OCI-LY1 (cell line): ENCODE measurements around the gene PRSS53.

ENCODE experiments used
- EZH2 ChIP-seq: fragments of 200-600 bp; sonication (generic), shearing (Covaris generic); IDR thresholded peaks from 2 replicates; pipeline ENCODE4 v1.8.0; 2017; ENCODE audit warnings: borderline replicate concordance, mixed run types, mild to moderate bottlenecking, antibody characterized with exemption, low read length, moderate library complexity, mixed read lengths
- TF ChIP-seq, protein P1 (sequence below): fragments of 200-600 bp; sonication (generic), shearing (Covaris generic); IDR thresholded peaks from 2 replicates; pipeline ENCODE4 v1.5.1; 2017; ENCODE audit warnings: mild to moderate bottlenecking, antibody characterized with exemption, low read length, moderate library complexity, mixed read lengths

DNA sequence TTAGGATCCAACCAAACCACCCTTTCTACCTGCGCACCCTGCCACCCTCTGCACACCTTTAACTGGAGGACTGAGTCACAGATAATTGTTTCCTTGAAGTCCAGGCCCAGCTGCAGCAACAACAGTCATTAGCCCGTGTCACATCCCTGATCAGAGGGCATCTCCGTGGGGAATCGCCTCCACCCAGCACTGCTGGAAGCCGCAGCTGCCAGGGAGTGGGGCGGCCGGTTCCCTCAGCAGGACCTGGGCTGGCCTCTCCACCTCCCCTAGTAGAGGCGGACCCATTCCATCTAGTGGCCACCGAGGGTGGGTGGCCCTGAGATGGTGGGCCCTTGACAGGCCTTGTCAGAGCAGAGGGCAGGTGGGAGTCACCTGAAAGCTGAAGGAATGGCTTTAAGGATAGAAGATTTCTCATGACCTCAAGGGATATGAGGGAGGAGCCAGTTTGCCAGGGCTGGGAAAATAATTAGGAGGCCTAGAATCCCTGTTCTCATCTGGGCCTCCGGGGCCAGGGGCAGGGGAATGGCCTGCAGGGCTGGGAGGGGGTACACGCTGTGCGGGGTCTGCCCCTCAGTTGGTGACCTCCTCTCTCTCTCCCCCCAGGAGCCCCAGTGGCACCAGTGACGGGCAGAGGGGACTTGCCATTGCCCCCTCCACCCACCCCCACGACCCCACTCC, 6.2 kb downstream of the PRSS53 start:
- TF ChIP-seq, protein P1, sequence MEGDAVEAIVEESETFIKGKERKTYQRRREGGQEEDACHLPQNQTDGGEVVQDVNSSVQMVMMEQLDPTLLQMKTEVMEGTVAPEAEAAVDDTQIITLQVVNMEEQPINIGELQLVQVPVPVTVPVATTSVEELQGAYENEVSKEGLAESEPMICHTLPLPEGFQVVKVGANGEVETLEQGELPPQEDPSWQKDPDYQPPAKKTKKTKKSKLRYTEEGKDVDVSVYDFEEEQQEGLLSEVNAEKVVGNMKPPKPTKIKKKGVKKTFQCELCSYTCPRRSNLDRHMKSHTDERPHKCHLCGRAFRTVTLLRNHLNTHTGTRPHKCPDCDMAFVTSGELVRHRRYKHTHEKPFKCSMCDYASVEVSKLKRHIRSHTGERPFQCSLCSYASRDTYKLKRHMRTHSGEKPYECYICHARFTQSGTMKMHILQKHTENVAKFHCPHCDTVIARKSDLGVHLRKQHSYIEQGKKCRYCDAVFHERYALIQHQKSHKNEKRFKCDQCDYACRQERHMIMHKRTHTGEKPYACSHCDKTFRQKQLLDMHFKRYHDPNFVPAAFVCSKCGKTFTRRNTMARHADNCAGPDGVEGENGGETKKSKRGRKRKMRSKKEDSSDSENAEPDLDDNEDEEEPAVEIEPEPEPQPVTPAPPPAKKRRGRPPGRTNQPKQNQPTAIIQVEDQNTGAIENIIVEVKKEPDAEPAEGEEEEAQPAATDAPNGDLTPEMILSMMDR = no peak
- no peak for TF ChIP-seq EZH2
